A549 (cell line): ENCODE measurements around the gene MAGI2.

Experiments
- CTCF ChIP-seq: fragments of >200 bp; sonication (Bioruptor Twin); formaldehyde crosslinking; IDR thresholded peaks from 3 replicates; pipeline ENCODE4 v1.5.1; 2016
- EP300 ChIP-seq, 2 experiments: fragments of >200 bp; sonication (Bioruptor Twin); formaldehyde crosslinking; IDR thresholded peaks; 2 replicates in 1 of 2; 3 replicates in 1 of 2; pipeline ENCODE4 v1.6.1; 2016 to 2017

- TF ChIP-seq CTCF (no peak), EP300 (IDR thresholded peaks at IDR 0.05) (no peak)
Observed at GRCh38 chr7:78704504-78704903, 749.0 kb downstream of the MAGI2 start.
